MM.1S (cell line): ENCODE data around the gene CCN5.

Source experiments
- DNase-seq: peaks from one replicate; pipeline ENCODE4 v3.0.0-alpha.2; 2015
- H2AFZ ChIP-seq: fragments of 300-600 bp; sonication (generic); 2 replicates; pipeline ENCODE4 v1.6.0; 2016; ENCODE audit warnings: antibody characterized with exemption, low read length
- H3F3A ChIP-seq: fragments of 300-600 bp; sonication (generic); 2 replicates; pipeline ENCODE4 v1.6.1; 2016; ENCODE audit warnings: mild to moderate bottlenecking, antibody characterized with exemption, low read length, moderate library complexity, mixed read lengths; ENCODE audit not compliant: insufficient read depth
- H3K27ac ChIP-seq: fragments of 300-600 bp; sonication (generic); 2 replicates; pipeline ENCODE4 v1.5.1; 2016; ENCODE audit warnings: mild to moderate bottlenecking, low read length
- H3K27me3 ChIP-seq: fragments of 300-600 bp; sonication (generic); replicated peaks from 2 replicates; pipeline ENCODE4 v1.6.0; 2016; ENCODE audit warnings: low read length; ENCODE audit not compliant: insufficient read depth
- H3K36me3 ChIP-seq: fragments of 300-600 bp; sonication (generic); replicated peaks from 2 replicates; pipeline ENCODE4 v1.6.1; 2016; ENCODE audit warnings: mild to moderate bottlenecking, low read length, mixed read lengths; ENCODE audit not compliant: insufficient read depth
- H3K4me1 ChIP-seq: fragments of 300-600 bp; sonication (generic); 2 replicates; pipeline ENCODE4 v1.6.1; 2016; ENCODE audit warnings: low read length, mixed read lengths
- H3K4me2 ChIP-seq: fragments of 300-600 bp; sonication (generic); 2 replicates; pipeline ENCODE4 v1.6.0; 2016; ENCODE audit warnings: low read depth, low read length
- H3K4me3 ChIP-seq: fragments of 300-600 bp; sonication (generic); 2 replicates; pipeline ENCODE4 v1.5.1; 2016; ENCODE audit warnings: low read length, mixed read lengths
- H3K79me2 ChIP-seq: fragments of 300-600 bp; sonication (generic); 2 replicates; pipeline ENCODE4 v1.6.1; 2016; ENCODE audit warnings: mixed run types, low read length, mixed read lengths
- H3K9ac ChIP-seq: fragments of 300-600 bp; sonication (generic); 2 replicates; pipeline ENCODE4 v1.6.1; 2016; ENCODE audit warnings: low read length, mixed read lengths
- H3K9me2 ChIP-seq: fragments of 300-600 bp; sonication (generic); replicated peaks from 2 replicates; pipeline ENCODE4 v1.6.1; 2016; ENCODE audit warnings: mild to moderate bottlenecking, low read length, mixed read lengths; ENCODE audit not compliant: insufficient read depth
- H3K9me3 ChIP-seq: fragments of 300-600 bp; sonication (generic); replicated peaks from 2 replicates; pipeline ENCODE4 v1.6.1; 2016; ENCODE audit warnings: mild to moderate bottlenecking, low read length, mixed read lengths; ENCODE audit not compliant: insufficient read depth
- H4K20me1 ChIP-seq: fragments of 300-600 bp; sonication (generic); 2 replicates; pipeline ENCODE4 v1.6.1; 2016; ENCODE audit warnings: mild to moderate bottlenecking, low read length, moderate library complexity, mixed read lengths; ENCODE audit not compliant: insufficient read depth
- EZH2 ChIP-seq: fragments of 300-600 bp; sonication (generic); optimal IDR thresholded peaks from 2 replicates; pipeline ENCODE3; 2017; ENCODE audit warnings: low read depth, mild to moderate bottlenecking, antibody characterized with exemption, low read length, mixed read lengths
- EZH2phosphoT487 ChIP-seq: fragments of 300-600 bp; sonication (generic); IDR thresholded peaks from 2 replicates; pipeline ENCODE4 v1.6.1; 2018; ENCODE audit warnings: antibody characterized with exemption, low read length
- TF ChIP-seq, protein P1 (sequence below): fragments of 300-600 bp; sonication (generic); IDR thresholded peaks from 2 replicates; pipeline ENCODE4 v1.5.1; 2016; ENCODE audit warnings: antibody characterized with exemption, low read length, mixed read lengths

CCN5 gene

DNA sequence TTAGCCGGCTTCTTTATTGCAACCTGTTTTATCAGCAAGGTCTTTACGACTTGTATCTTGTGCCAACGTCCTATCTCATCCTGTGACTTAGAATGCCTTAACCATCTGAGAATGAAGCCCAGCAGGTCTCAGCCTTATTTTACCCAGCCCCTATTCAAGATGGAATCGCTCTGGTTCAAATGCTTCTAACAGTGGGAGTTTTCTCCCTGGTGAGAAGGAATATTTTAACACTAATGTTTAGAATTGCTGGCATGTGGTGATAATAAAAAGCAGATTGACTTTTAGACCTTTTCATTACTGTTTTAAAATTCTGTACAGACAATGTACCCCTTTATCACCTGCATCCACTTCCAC, 20.6 kb downstream of the CCN5 start:
- TF ChIP-seq EZH2 (no peak), EZH2phosphoT487 (no peak)
- TF ChIP-seq, protein P1, sequence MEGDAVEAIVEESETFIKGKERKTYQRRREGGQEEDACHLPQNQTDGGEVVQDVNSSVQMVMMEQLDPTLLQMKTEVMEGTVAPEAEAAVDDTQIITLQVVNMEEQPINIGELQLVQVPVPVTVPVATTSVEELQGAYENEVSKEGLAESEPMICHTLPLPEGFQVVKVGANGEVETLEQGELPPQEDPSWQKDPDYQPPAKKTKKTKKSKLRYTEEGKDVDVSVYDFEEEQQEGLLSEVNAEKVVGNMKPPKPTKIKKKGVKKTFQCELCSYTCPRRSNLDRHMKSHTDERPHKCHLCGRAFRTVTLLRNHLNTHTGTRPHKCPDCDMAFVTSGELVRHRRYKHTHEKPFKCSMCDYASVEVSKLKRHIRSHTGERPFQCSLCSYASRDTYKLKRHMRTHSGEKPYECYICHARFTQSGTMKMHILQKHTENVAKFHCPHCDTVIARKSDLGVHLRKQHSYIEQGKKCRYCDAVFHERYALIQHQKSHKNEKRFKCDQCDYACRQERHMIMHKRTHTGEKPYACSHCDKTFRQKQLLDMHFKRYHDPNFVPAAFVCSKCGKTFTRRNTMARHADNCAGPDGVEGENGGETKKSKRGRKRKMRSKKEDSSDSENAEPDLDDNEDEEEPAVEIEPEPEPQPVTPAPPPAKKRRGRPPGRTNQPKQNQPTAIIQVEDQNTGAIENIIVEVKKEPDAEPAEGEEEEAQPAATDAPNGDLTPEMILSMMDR: no peak
- Histone ChIP-seq H3K79me2 (no peaks in the 10 kb centered on the region), H3K27me3 (peaks cover 14% of the 10 kb centered on the region; the same call in 1 of the 2 replicates), H3K36me3 (no peaks in the 10 kb centered on the region), H3K9ac (no peak overlapping the region), H2AFZ (peak overlapping the region; percentile 69), H3K9me3 (no peaks in the 10 kb centered on the region), H3K9me2 (no peaks in the 10 kb centered on the region), H3K4me3 (no peak overlapping the region; the same call in 1 of the 2 replicates), H3K4me2 (0 out of 2 replicates have a peak overlapping the region, but pooled peaks have one; percentile 30), H3F3A (peaks cover 10% of the 10 kb centered on the region), H3K27ac (no peak overlapping the region), H4K20me1 (no peaks in the 10 kb centered on the region), H3K4me1 (peaks cover 9% of the 10 kb centered on the region; the same call in 1 of the 2 replicates)
- no peak for DNase-seq

DNA sequence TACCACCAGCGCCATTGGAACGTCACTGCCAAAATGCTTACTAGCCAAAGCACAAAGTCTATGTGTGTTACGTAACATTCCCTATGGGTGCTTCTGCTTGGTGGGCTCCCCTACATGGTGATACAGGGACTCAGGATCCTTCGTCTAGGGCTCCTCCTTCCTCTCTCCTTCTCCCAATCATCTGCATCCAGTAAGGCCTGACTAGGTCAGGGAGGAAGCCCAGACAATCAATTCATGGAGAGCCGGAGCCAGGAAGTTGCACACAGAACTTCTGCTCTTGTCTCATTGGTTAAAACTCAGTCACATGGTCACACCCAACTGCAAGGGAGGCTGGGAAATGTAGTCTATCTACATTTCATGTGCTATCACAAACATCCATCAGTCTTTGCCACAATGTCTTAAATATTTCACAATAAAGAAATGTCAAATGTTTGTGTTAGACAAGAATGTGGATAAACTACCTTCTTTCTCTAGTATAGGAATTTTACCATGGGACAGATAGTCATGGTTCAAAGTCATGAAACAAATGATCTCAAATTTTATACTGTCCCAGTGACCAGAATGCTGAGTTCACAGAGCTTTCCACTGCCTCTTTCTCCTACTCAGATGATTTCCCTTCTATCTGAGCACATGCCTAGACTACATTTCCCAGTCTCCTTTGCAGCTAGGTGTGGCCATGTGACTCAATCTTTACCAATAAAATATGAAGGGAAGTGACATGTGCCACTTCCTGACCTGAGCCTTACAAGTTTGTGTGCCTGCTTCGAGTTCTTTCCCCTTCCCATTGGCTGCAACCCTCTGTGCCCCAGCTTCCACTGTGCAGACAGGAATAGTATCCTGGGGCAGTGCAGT, 21.2 kb downstream of the CCN5 start:
- peaks cover 10% of the 10 kb centered on the region for H3F3A ChIP-seq
- peak overlapping the region; percentile 37; the same call in 1 of the 2 replicates for H3K4me3 ChIP-seq
- no peaks in the 10 kb centered on the region for H3K9me3 ChIP-seq
- no peak overlapping the region for H3K9ac ChIP-seq
- no peaks in the 10 kb centered on the region for H4K20me1 ChIP-seq
- H3K36me3 ChIP-seq: no peaks in the 10 kb centered on the region
- peak; percentile 57 for DNase-seq
- peaks cover 9% of the 10 kb centered on the region; the same call in 1 of the 2 replicates for H3K4me1 ChIP-seq
- H3K27ac ChIP-seq: no peak overlapping the region
- peaks cover 16% of the 10 kb centered on the region; the same call in 1 of the 2 replicates for H3K27me3 ChIP-seq
- H3K4me2 ChIP-seq: peak overlapping the region; percentile 30; the same call in 1 of the 2 replicates
- no peaks in the 10 kb centered on the region for H3K79me2 ChIP-seq
- no peaks in the 10 kb centered on the region for H3K9me2 ChIP-seq
- H2AFZ ChIP-seq: peak overlapping the region; percentile 69
- TF ChIP-seq EZH2 (no peak), EZH2phosphoT487 (no peak)
- TF ChIP-seq, protein P1: no peak

DNA sequence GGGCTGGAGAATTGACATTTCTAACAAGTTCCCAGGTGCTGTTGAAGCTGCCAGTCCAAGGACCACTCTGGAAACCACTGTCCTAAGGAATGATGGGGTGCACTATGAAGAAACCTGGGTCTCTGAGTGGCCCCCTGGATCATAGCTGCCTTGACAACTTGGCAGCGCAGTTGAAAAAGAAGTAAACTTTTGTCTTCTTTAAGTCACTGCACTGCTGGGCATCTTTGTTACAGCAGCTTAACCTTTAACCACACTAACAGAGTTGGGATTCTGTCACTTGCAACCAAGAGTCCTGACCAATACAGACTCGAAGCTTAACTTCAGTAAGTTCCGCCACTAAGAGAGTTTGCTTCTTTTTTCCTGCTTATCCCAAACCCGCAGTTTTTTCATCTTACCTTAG, 21.9 kb downstream of the CCN5 start:
- Histone ChIP-seq H3K4me2 (no peak overlapping the region), H3K79me2 (no peaks in the 10 kb centered on the region), H2AFZ (no peak overlapping the region), H3K9me2 (no peaks in the 10 kb centered on the region), H3K36me3 (no peaks in the 10 kb centered on the region), H3K4me1 (peaks cover 8% of the 10 kb centered on the region; the same call in 1 of the 2 replicates), H3K27me3 (peaks cover 17% of the 10 kb centered on the region; the same call in 1 of the 2 replicates), H3K4me3 (no peak overlapping the region), H4K20me1 (no peaks in the 10 kb centered on the region), H3K9ac (no peak overlapping the region), H3K9me3 (no peaks in the 10 kb centered on the region), H3K27ac (no peak overlapping the region), H3F3A (peaks cover 7% of the 10 kb centered on the region)
- TF ChIP-seq, protein P1: no peak
- TF ChIP-seq EZH2: no peak
- no peak for TF ChIP-seq EZH2phosphoT487
- no peak for DNase-seq
